Measurements from ENCODE around the gene LCP2. TPM values are rescaled to one million over a fixed set of nuclear protein-coding genes. Genes with fewer than 3 reads are reported as not detected.

The LCP2 gene
- total and polyA plus RNA-seq, 2 of the 8 experiments (the other 6 are each of a cell fraction or from before 2014, with no cell fraction given): 0.26 to 0.33 TPM

- H3K4me1 ChIP-seq (replicated peaks in 1 of 4; ENCODE audit: control insufficient read depth in 3 of 4, insufficient read depth in 4 of 4, low read length in 3 of 4): peaks cover 2 to 8% (median 2%) of the 10 kb centered on the region in 4 experiments; a peak in 4 of 7 replicates
- no peak for DNase-seq (ENCODE audit: low read depth in 1 of 2, low spot score in 2 of 2)
- no peak overlapping the region for H3K23ac ChIP-seq (ENCODE audit: insufficient read length)
- no peaks in the 10 kb centered on the region for H3K79me1 ChIP-seq (ENCODE audit: low read depth, low read length)
- H3K4ac ChIP-seq (replicated peaks; ENCODE audit: insufficient read length, low read depth, low read length): no peak overlapping the region
- no peak overlapping the region for H2AFZ ChIP-seq (ENCODE audit: low read length)
- H3K56ac ChIP-seq (replicated peaks; ENCODE audit: insufficient read length, low read depth, low read length): no peak overlapping the region
- no peak overlapping the region for H4K91ac ChIP-seq (replicated peaks; ENCODE audit: insufficient read length, low read length)
- H3K4me2 ChIP-seq (ENCODE audit: insufficient read depth in 1 of 2, low read depth in 2 of 2, low read length in 2 of 2): no peak overlapping the region
- no peak overlapping the region for H2BK20ac ChIP-seq (ENCODE audit: low read length)
- H3K4me3 ChIP-seq (ENCODE audit: extremely low read depth in 1 of 4, insufficient read depth in 2 of 4, low read depth in 3 of 4, low read length in 4 of 4): no peak overlapping the region
- no peak overlapping the region for H4K5ac ChIP-seq (ENCODE audit: insufficient read length, low read depth, low read length)
- H2BK120ac ChIP-seq (replicated peaks; ENCODE audit: low read depth, low read length): no peak overlapping the region
- H3K14ac ChIP-seq (ENCODE audit: insufficient read length): no peak overlapping the region
- no peak for FAIRE-seq
- no peaks in the 10 kb centered on the region for H4K20me1 ChIP-seq (replicated peaks in 1 of 2; ENCODE audit: control insufficient read depth in 1 of 2, insufficient read depth in 2 of 2, low read length in 2 of 2)
- WGBS, 2 experiments (ENCODE audit: extremely low coverage in 1 of 2, insufficient coverage in 1 of 2, insufficient read length in 1 of 2, insufficient replicate concordance in 2 of 2, low coverage in 1 of 2, low lambda C conversion rate in 2 of 2, missing lambda C conversion rate in 1 of 2): 96% methylated on average over 3 of the region's 3 CpGs; no CpG with 5 or more reads in 1 of the 2 experiments
- no peak overlapping the region for H2BK12ac ChIP-seq (ENCODE audit: low read depth, low read length)
- H3K27me3 ChIP-seq (replicated peaks in 1 of 4; ENCODE audit: control insufficient read depth in 3 of 4, extremely low read depth in 1 of 4, insufficient read depth in 3 of 4, low read length in 3 of 4): no peaks in the 10 kb centered on the region; a peak in 1 of 7 replicates
- no peaks in the 10 kb centered on the region for H3K23me2 ChIP-seq (ENCODE audit: low read depth, low read length)
- no peaks in the 10 kb centered on the region for H3K36me3 ChIP-seq (ENCODE audit: control insufficient read depth in 2 of 4, insufficient read depth in 4 of 4, low read length in 3 of 4)
- ChIA-PET CTCF (ENCODE audit: partially characterized antibody) (interaction anchor here (1.1 to 4.7 kb wide), 11 partner anchors 9 to 98 kb away, joined by 3 to 19 read pairs (median 4); partner anchors contain the start of gene LCP2), POLR2A (ENCODE audit: partially characterized antibody) (no interaction called here)
- H2BK5ac ChIP-seq (ENCODE audit: low read depth, low read length): no peak overlapping the region
- no peak overlapping the region for H3K9ac ChIP-seq (replicated peaks in 1 of 4; ENCODE audit: extremely low read depth in 1 of 4, low read depth in 3 of 4, low read length in 3 of 4)
- no peaks in the 10 kb centered on the region for H3K79me2 ChIP-seq (ENCODE audit: control insufficient read depth in 1 of 2, insufficient read depth in 2 of 2, low read length in 2 of 2)
- TF ChIP-seq POLR2AphosphoS5 (IDR thresholded peaks at IDR 0.05; ENCODE audit: low read depth, low read length) (no peak), SIN3A (conservative IDR thresholded peaks at IDR 0.05 in 1 of 2, IDR thresholded peaks at IDR 0.05 in 1 of 2; ENCODE audit: low read depth in 1 of 2, low read length in 2 of 2) (no peak), KDM5A (IDR thresholded peaks at IDR 0.05; ENCODE audit: low read length) (no peak), SIRT6 (IDR thresholded peaks at IDR 0.05; ENCODE audit: low read length) (no peak), HDAC6 (IDR thresholded peaks at IDR 0.05; ENCODE audit: low read depth, low read length) (no peak), RFX5 (IDR thresholded peaks at IDR 0.05; ENCODE audit: borderline replicate concordance, low read depth, low read length) (no peak), KDM1A (IDR thresholded peaks at IDR 0.05; ENCODE audit: borderline replicate concordance, low read length) (no peak), JUND (IDR thresholded peaks at IDR 0.05; ENCODE audit: low read length) (no peak), ASH2L (IDR thresholded peaks at IDR 0.05; ENCODE audit: low read length) (no peak), SP1 (IDR thresholded peaks at IDR 0.05; ENCODE audit: low read depth, low read length) (no peak)
- H3K18ac ChIP-seq (ENCODE audit: extremely low read depth, low read length): no peak overlapping the region
- H3K9me3 ChIP-seq (ENCODE audit: insufficient read depth in 2 of 2, low read depth in 1 of 2, low read length in 1 of 2): no peaks in the 10 kb centered on the region; a peak in 2 of 4 replicates
- no peak overlapping the region for H3K27ac ChIP-seq (ENCODE audit: low read depth, low read length)
- H2BK15ac ChIP-seq (ENCODE audit: low read length): no peak overlapping the region
- no peak overlapping the region for H4K8ac ChIP-seq (ENCODE audit: extremely low read depth, insufficient read depth, low read length)
- no peak overlapping the region for H2AK5ac ChIP-seq (ENCODE audit: low read depth, low read length)
These were observed 8.1 kb upstream of the LCP2 start for GRCh38 chr5:170305646-170306025.

Data from H1 (cell line).